Neural cell (in vitro differentiated cells): ENCODE data around the gene DDX18. TPM values are rescaled to one million over a fixed set of nuclear protein-coding genes. Genes with fewer than 3 reads are reported as not detected.
"Not testable (repeated sequence)": the region's sequence is repeated elsewhere in the genome, so short reads cannot be mapped to it uniquely, and the experiment has no call there.

Experiments used
- H2AFZ ChIP-seq: fragments of 200-600, 300-800 bp; sonication (generic), shearing (Covaris generic); 2 replicates; pipeline ENCODE4 v1.6.0; 2014; ENCODE audit warnings: low read depth, mild to moderate bottlenecking, antibody characterized with exemption, low read length, moderate library complexity
- H3F3A ChIP-seq: fragments of 200-600 bp; shearing (Covaris generic); 2 replicates; pipeline ENCODE4 v1.6.1; 2016; ENCODE audit warnings: mild to moderate bottlenecking, moderate library complexity, mixed read lengths, antibody characterized with exemption, low read length; ENCODE audit not compliant: insufficient read depth, poor library complexity, severe bottlenecking
- H3K27ac ChIP-seq: fragments of 200-600, 300-800 bp; sonication (generic), shearing (Covaris generic); 2 replicates; pipeline ENCODE4 v1.5.1; 2014; ENCODE audit warnings: mild to moderate bottlenecking, low read length, moderate library complexity
- H3K27me3 ChIP-seq: fragments of 300-800, 200-600 bp; sonication (generic), shearing (Covaris generic); 2 replicates; pipeline ENCODE4 v1.6.0; 2014; ENCODE audit warnings: mild to moderate bottlenecking, low read depth, low read length, moderate library complexity; ENCODE audit not compliant: insufficient read depth
- H3K36me3 ChIP-seq: fragments of 300-800, 200-600 bp; sonication (generic), shearing (Covaris generic); 2 replicates; pipeline ENCODE4 v1.5.1; 2014; ENCODE audit warnings: mild to moderate bottlenecking, antibody characterized with exemption, low read length, moderate library complexity; ENCODE audit not compliant: insufficient read depth
- H3K4me2 ChIP-seq: fragments of 300-800, 200-600 bp; sonication (generic), shearing (Covaris generic); 2 replicates; pipeline ENCODE4 v1.6.0; 2014; ENCODE audit warnings: mild to moderate bottlenecking, low read length
- H3K4me3 ChIP-seq: fragments of 300-800, 200-600 bp; sonication (generic), shearing (Covaris generic); 2 replicates; pipeline ENCODE4 v1.5.1; 2014; ENCODE audit warnings: mild to moderate bottlenecking, low read length, moderate library complexity
- H3K79me2 ChIP-seq: fragments of 200-600 bp; shearing (Covaris generic); replicated peaks from 2 replicates; pipeline ENCODE4 v1.6.0; 2014; ENCODE audit warnings: mild to moderate bottlenecking, low read length, moderate library complexity; ENCODE audit not compliant: insufficient read depth
- H3K9ac ChIP-seq: fragments of 300-800, 200-600 bp; sonication (generic), shearing (Covaris generic); 2 replicates; pipeline ENCODE4 v1.6.1; 2016; ENCODE audit warnings: mild to moderate bottlenecking, low read length, mixed read lengths
- H3K9me2 ChIP-seq: fragments of 200-600 bp; shearing (Covaris generic); 2 replicates; pipeline ENCODE4 v1.6.1; 2016; ENCODE audit warnings: mild to moderate bottlenecking, low read length, mixed read lengths; ENCODE audit not compliant: insufficient read depth
- H3K9me3 ChIP-seq: fragments of 200-600, 300-800 bp; sonication (generic), shearing (Covaris generic); 2 replicates; pipeline ENCODE4 v1.6.1; 2016; ENCODE audit warnings: mild to moderate bottlenecking, mixed run types, low read length, moderate library complexity, mixed read lengths
- H4K20me1 ChIP-seq: fragments of 200-600 bp; shearing (Covaris generic); 2 replicates; pipeline ENCODE4 v1.6.1; 2016; ENCODE audit warnings: mild to moderate bottlenecking, mixed run types; ENCODE audit not compliant: insufficient read depth
- CTCF ChIP-seq: fragments of 450-650 bp; IDR thresholded peaks from 2 replicates; pipeline ENCODE4 v1.5.1; 2014; ENCODE audit warnings: antibody characterized with exemption, mild to moderate bottlenecking, moderate library complexity; ENCODE audit not compliant: poor library complexity, severe bottlenecking
- EP300 ChIP-seq: fragments of 450-650 bp; conservative IDR thresholded peaks from 2 replicates; pipeline ENCODE4 v1.6.1; 2014; ENCODE audit warnings: antibody characterized with exemption, mild to moderate bottlenecking, moderate library complexity; ENCODE audit not compliant: poor library complexity, severe bottlenecking
- EZH2 ChIP-seq: fragments of 200-600, 300-800 bp; shearing (Covaris generic), sonication (generic); IDR thresholded peaks from 2 replicates; pipeline ENCODE4 v1.6.1; 2014; ENCODE audit warnings: antibody characterized with exemption, low read length, borderline replicate concordance, mild to moderate bottlenecking; ENCODE audit not compliant: insufficient read depth, poor library complexity, severe bottlenecking
- MXI1 ChIP-seq: fragments of 450-650 bp; conservative IDR thresholded peaks from 2 replicates; pipeline ENCODE4 v1.6.1; 2014; ENCODE audit warnings: antibody characterized with exemption, mild to moderate bottlenecking; ENCODE audit not compliant: poor library complexity, severe bottlenecking
- POLR2AphosphoS5 ChIP-seq: IDR thresholded peaks from 2 replicates; pipeline ENCODE4 v1.6.1; 2012
- RAD21 ChIP-seq: fragments of 450-650 bp; conservative IDR thresholded peaks from 2 replicates; pipeline ENCODE4 v1.6.1; 2014; ENCODE audit warnings: antibody characterized with exemption, mild to moderate bottlenecking, moderate library complexity
- REST ChIP-seq: IDR thresholded peaks from 2 replicates; pipeline ENCODE4 v1.6.1; 2012; ENCODE audit warnings: borderline replicate concordance
- SMC3 ChIP-seq: fragments of 450-650 bp; conservative IDR thresholded peaks from 2 replicates; pipeline ENCODE4 v1.6.1; 2014; ENCODE audit warnings: antibody characterized with exemption, mild to moderate bottlenecking, moderate library complexity; ENCODE audit not compliant: poor library complexity
- TAF1 ChIP-seq: IDR thresholded peaks from 2 replicates; pipeline ENCODE4 v1.6.1; 2012; ENCODE audit warnings: low read depth
- polyA plus RNA-seq: library from polyadenylated mRNA; depleted of rRNA; stranded (reverse); fragments of >200 nt; gene quantifications from 2 replicates; pipeline ENCODE4 v1.2.3, GENCODE V29; 2014

Gene DDX18
- polyA plus RNA-seq, 1 donor from 2014 or later = 85.3 TPM

GRCh38 chr2:117801826-117802225 lies 12.7 kb upstream of the DDX18 start:
- Histone ChIP-seq H3K79me2 (no peaks in the 10 kb centered on the region), H3K9ac (no peak overlapping the region), H3K9me3 (no peaks in the 10 kb centered on the region), H2AFZ (no peak overlapping the region), H3F3A (no peaks in the 10 kb centered on the region), H3K9me2 (no peaks in the 10 kb centered on the region), H3K36me3 (no peaks in the 10 kb centered on the region), H3K4me2 (no peak overlapping the region), H4K20me1 (no peaks in the 10 kb centered on the region), H3K27me3 (no peaks in the 10 kb centered on the region), H3K4me3 (no peak overlapping the region), H3K27ac (no peak overlapping the region)
- TF ChIP-seq RAD21 (no peak), REST (no peak), SMC3 (no peak), EZH2 (no peak), MXI1 (no peak), CTCF (no peak), EP300 (no peak), TAF1 (no peak), POLR2AphosphoS5 (no peak)

- H3K27me3 ChIP-seq, H4K20me1 ChIP-seq, H3F3A ChIP-seq, H3K4me2 ChIP-seq, H3K9me3 ChIP-seq, H3K4me3 ChIP-seq, H3K79me2 ChIP-seq, H3K9me2 ChIP-seq, H3K9ac ChIP-seq, H3K27ac ChIP-seq, H2AFZ ChIP-seq, H3K36me3 ChIP-seq: not testable (repeated sequence)
These were observed 10.7 kb upstream of the DDX18 start for GRCh38 chr2:117803644-117804325.

GRCh38 chr2:117812443-117812842 lies 2.0 kb upstream of the DDX18 start:
- Histone ChIP-seq H3K27ac (no peak overlapping the region), H3K4me3 (no peak overlapping the region), H3K9ac (no peak overlapping the region), H3K4me2 (no peak overlapping the region), H3F3A (no peaks in the 10 kb centered on the region), H2AFZ (no peak overlapping the region), H3K9me2 (no peaks in the 10 kb centered on the region), H4K20me1 (no peaks in the 10 kb centered on the region), H3K79me2 (peaks cover 14% of the 10 kb centered on the region), H3K27me3 (no peaks in the 10 kb centered on the region), H3K36me3 (no peaks in the 10 kb centered on the region), H3K9me3 (no peaks in the 10 kb centered on the region)
- no peak for TF ChIP-seq EP300
- TF ChIP-seq TAF1 = no peak
- no peak for TF ChIP-seq SMC3
- TF ChIP-seq REST = no peak
- no peak for TF ChIP-seq EZH2
- no peak for TF ChIP-seq CTCF
- no peak for TF ChIP-seq RAD21
- no peak for TF ChIP-seq MXI1
- no peak for TF ChIP-seq POLR2AphosphoS5
